GM03348 (cell line): Measurements from ENCODE around the gene KLK1.
"Not testable (repeated sequence)": the region's sequence is repeated elsewhere in the genome, so short reads cannot be mapped to it uniquely, and the experiment has no call there.

ENCODE experiments used
- DNase-seq: peaks from one replicate; pipeline ENCODE4 v3.0.0; 2012; ENCODE audit warnings: low spot score

The KLK1 gene

GRCh38 chr19:50792272-50793250 lies 31.0 kb downstream of the KLK1 start:
- no peak for DNase-seq

GRCh38 chr19:50791594-50792271 lies 31.9 kb downstream of the KLK1 start:
- no peak for DNase-seq

- no peak for DNase-seq
Measured at GRCh38 chr19:50790922-50791467, 32.6 kb downstream of the KLK1 start.

- no peak for DNase-seq
Measured at GRCh38 chr19:50790396-50790795, 33.2 kb downstream of the KLK1 start, which contains the start of gene ACP4. TSS of gene ACP4 (plus strand) at chr19:50790415. CDS start at chr19:50790415, 0 bp downstream.

- DNase-seq, result no peak
Measured at GRCh38 chr19:50785329-50785728, 38.3 kb downstream of the KLK1 start.

GRCh38 chr19:50784710-50785109 lies 38.9 kb downstream of the KLK1 start:
- no peak for DNase-seq

- not testable (repeated sequence) for DNase-seq
Measured at GRCh38 chr19:50783848-50784152, 39.8 kb downstream of the KLK1 start.

GRCh38 chr19:50780753-50781435 lies 42.7 kb downstream of the KLK1 start:
- no peak for DNase-seq

GRCh38 chr19:50779504-50780457 lies 43.8 kb downstream of the KLK1 start:
- DNase-seq, result no peak

- DNase-seq, result no peak
Measured at GRCh38 chr19:50778906-50779430, 44.6 kb downstream of the KLK1 start.

- DNase-seq, result no peak
Measured at GRCh38 chr19:50777830-50778303, 45.7 kb downstream of the KLK1 start.

GRCh38 chr19:50777261-50777660 lies 46.3 kb downstream of the KLK1 start:
- DNase-seq, result no peak

- DNase-seq, result no peak
Measured at GRCh38 chr19:50776131-50776530, 47.5 kb downstream of the KLK1 start.

GRCh38 chr19:50773454-50773853 lies 50.1 kb downstream of the KLK1 start:
- not testable (repeated sequence) for DNase-seq

- DNase-seq, result not testable (repeated sequence)
Measured at GRCh38 chr19:50772912-50773311, 50.7 kb downstream of the KLK1 start.

GRCh38 chr19:50772476-50772875 lies 51.1 kb downstream of the KLK1 start:
- no peak for DNase-seq

GRCh38 chr19:50770888-50771287 lies 52.7 kb downstream of the KLK1 start:
- no peak for DNase-seq

- not testable (repeated sequence) for DNase-seq
Measured at GRCh38 chr19:50770164-50770563, 53.4 kb downstream of the KLK1 start, which contains the start of gene GPR32. TSS of gene GPR32 (plus strand) at chr19:50770464. CDS start at chr19:50770601, 137 bp downstream.
